NCI-H1048 (cell line): ENCODE data around the gene PREPL.

Source experiments
- DNase-seq: peaks from one replicate; lab custom pipeline; 2025; lab: John Stamatoyannopoulos, UW

PREPL gene

GRCh38 chr2:44295633-44296359 is 65.5 kb downstream of the PREPL start:
- no peak for DNase-seq

DNA sequence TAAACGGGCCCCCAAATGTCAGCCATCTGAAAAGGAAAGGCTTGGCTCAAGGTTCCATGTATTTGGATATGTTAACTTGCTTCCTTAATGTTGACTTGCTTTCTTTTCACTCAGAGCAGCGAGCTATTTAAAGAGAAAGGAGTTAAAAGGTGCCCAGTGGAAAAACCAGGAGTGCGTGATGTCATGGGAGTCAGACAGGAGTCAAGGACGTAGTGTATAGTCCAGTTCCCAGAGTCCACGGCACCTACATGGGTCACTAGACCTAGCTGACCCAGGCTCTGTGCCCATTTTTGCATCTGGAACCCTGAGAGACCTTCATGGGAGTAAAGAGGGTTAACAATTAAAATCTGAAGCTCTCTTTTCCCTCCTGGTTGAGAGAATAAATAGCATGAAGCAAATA is 66.2 kb downstream of the PREPL start:
- DNase-seq = no peak

DNA sequence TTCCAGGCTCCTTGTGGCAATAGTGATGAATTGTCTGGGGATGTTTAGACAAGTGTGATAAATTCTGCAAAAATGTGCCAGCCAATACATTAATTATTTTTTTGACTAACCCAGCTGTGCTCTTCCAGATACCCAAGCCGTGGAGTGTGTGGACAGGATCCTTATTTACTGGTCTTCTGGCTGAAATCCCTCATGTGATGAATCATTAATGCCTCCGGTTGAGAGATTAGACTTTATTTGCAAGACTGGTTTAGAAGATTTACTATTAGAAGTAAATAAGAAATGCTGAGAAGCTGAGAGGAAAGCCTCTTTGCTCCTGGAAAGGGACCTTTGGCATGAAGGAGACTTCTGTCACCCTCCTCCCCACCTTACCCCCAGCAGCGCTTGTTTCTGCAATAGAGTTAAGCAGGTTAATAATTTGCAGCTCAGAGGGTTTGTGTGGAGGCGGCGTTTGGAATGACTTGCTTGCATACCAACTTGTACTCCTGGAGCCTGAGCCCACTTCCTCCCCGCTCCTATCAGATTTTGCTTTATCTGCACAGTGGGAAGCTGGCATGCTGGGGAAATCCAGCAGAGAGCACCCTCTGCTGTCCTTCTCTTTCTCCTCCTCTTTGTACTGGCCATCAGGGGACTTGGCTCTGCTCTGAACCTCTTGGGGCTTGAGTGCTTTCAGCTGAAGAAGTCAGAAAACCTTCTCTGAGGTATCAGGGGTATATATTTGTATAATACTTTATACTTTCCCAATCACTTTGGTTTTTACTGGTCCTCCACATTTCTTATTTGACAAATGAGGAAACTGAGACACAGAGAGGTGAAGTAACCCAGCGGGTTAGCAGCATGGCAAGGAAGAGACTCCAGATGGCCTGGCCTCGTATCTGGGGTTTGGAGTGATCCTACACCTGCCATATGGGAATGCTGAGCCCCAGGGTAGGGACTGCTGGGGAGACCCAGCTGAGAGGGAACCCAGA is 69.7 kb downstream of the PREPL start:
- DNase-seq = no peak

- no peak for DNase-seq
These were observed 71.0 kb downstream of the PREPL start for GRCh38 chr2:44290261-44290660.

GRCh38 chr2:44286884-44287638 is 74.2 kb downstream of the PREPL start:
- DNase-seq = no peak

DNA sequence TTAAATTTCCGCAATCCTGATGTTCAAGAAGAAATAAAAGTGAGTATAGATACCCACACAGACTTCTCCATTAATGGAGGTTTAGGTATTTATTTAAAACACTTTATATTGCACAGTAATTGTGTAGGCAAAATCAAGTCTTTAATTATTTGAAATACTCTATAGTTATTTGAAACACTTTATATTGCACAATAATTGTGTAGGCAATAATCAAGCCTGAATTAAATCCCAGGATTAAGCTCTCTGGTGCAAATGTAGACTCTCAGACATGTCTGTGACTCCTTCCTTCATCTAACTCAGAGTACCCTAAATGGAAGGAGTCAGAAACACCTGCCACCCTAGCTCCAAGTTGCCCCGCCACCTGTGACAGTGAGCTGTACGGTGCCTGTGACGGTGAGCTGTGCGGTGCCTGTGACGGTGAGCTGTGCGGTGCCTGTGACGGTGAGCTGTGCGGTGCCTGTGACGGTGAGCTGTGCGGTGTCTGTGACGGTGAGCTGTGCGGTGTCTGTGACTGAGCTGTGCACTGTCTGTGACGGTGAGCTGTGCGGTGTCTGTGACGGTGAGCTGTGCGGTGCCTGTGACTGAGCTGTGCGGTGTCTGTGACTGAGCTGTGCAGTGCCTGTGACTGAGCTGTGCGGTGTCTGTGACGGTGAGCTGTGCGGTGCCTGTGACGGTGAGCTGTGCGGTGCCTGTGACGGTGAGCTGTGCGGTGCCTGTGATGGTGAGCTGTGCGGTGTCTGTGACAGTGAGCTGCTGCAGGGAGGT is 75.0 kb downstream of the PREPL start:
- DNase-seq = no peak

DNA sequence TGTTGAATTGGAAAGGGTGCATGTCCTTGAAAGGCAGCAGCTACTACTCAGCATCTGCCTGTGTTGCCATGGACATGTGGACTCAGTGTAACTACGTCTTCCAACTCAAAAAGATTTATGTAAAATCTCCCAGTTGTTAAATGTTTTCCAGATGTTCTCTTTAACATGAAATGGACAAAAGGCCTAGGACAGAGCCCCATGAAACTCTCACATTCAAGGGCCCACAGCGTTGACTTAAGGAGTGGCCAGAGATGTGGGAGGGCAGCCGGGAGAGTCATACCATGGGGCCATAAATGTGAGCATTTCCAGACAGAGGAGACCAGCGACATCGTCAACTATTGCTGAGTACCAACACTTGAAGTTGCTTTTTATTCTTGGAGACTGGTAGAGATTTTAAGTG is 76.1 kb downstream of the PREPL start:
- no peak for DNase-seq

GRCh38 chr2:44283116-44283666 is 78.1 kb downstream of the PREPL start:
- no peak for DNase-seq

DNA sequence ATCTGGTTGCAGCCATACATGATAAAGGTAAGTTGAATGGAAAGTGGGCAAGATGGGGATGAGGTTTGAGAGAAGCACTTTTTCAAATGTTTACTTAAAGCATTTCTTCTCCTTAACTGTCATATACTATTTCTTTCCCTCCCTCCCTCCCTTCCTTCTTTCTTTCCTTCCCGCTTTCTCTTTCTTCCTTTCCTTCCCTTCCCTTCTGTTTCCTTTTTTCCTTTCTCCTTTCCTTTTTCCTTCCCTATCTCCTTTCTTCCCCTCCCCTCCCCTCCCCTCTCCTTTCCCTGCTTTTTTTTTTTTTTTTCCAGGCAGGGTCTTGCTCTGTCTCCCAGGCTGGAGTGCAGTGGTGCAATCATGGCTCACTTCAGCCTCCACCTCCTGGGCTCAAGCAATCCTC is 80.4 kb downstream of the PREPL start:
- no peak for DNase-seq

DNA sequence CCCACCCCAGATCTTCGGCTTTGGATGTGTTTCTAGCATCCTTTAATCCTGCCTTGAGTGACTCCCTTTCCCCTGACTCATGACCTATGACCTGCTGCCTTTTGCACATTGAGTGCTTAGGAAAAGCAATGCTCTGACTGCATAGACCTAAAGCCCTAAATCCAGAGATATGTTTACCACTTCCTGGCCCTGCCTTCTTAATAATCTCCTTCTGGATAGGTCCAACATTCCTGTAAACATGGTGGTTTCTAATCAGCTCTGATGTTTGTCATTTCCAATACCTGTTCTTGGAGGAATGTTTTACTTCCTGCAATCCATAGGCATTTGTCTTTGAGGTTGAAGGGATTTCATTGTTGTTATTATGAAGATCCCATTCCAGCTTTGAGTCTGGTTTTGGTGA is 83.8 kb downstream of the PREPL start:
- no peak for DNase-seq

DNA sequence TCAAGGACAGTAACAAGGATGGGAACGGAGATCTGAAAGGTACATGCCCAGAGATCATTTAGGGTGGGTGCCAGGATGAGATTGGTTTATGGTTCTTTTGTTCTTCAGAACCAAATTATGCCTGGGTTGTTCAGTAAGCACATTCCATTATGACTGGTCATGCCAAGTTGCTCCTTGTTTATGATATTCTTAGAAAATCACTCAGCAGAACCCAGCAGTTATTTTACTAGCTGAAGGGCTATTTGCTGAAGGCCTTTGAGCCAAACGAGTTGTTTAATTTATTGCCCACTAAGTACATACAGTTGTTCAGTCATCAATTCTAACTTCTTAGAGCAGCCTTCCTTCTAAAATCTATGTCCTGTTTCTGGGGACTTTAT is 85.4 kb downstream of the PREPL start:
- no peak for DNase-seq

DNA sequence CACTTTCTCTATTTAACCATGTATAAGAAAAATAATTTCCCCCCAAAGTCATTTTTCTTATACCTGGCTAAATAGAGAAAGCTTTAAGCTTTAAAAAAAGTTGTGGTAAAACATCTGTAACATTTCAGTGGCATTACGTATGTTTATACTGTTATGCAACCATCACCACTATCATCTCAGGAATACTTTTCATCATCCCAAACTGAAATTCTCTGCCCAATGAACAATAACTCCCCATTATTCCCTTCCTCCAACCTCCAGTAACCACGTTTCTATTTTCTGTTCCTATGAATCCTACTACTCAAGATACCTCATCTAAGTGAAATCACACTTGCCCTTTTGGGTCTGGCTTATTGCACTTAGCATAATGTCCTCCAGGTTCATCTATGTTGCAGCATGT is 87.7 kb downstream of the PREPL start:
- DNase-seq = no peak

DNA sequence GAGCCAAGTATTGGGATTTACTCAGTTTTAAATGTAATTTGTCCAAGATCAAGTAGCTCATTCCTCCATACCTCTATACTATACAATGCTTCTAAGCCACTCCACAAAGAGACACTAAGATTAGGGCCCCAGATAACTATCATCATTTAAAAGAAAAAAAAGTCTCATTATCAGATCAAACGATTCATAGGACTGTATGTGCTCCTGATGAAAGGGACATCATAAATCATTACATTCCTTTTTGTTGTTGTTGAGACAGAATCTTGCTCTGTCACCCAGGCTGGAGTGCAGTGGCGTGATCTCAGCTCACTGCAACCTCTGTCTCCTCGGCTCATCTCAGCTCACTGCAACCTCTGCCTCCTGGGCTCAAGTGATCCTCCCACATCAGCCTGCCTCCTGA is 88.2 kb downstream of the PREPL start:
- no peak for DNase-seq

GRCh38 chr2:44271296-44271695 is 90.0 kb downstream of the PREPL start:
- no peak for DNase-seq

DNA sequence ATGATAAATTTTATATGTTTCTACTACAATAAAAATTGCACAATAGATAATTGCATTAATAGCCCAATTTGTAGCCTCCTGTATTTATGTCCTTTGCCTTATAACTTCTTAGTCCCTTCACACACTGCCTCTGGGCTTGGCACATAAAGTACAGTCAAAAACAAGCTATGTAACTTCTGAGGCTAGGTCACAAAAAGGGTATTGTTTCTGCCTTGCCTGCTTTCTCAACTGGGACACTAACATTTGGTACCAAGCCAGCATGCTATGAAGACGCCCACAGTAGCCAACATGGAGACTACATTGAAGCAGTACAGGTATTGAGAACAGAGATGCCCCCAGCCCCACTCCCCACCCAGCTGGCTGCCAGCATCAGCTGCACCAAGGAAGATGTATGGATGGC is 91.5 kb downstream of the PREPL start:
- peak; percentile 8 for DNase-seq

DNA sequence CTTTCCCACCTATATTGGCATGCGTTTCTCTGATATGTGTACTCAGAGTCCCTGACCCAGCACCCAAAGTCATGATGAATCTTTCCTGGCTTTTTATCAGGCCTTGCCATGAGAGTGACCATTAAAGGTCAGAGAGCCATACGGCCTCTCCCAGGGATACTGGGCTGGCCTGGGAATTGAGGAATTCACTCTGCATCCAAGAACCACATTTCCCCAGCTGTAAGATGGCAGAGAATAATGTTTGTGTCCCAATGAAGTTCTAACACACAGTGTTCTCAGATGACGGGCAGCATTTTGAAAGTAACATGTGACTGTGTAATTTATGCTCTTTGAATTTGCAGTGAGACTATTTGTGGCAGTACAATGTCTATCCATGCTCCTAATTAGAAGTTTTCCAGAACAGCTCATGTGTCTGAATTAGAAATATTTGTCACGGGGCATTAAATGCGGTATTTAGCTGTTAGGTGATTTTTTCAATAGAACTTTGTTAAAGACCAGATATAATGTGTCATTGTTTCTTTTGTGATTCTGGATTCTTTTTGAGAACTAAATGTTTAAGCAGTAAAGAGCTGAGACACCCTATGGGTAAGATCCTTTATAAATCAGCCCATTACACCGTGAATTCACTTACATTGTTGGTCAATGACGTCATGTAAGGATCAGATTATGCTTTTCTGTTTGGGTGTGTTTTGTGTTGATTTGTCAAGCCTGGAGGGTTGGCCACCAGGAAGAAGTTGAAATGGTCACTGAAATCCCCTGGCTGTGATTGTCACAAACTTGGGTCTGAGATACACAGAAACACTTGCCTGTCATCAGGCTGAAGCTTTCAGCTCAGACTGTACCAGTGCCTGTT is 93.3 kb downstream of the PREPL start:
- no peak for DNase-seq
